HCT116 (cell line): ENCODE data around the gene RNF227. TPM values are rescaled to one million over a fixed set of nuclear protein-coding genes. Genes with fewer than 3 reads are reported as not detected.

Experiments
- ATAC-seq: fragments of 200-7000 bp; cut with Tn5 transposase; 2 replicates; pipeline ENCODE4 v1.9.1; 2020; ENCODE audit warnings: mild to moderate bottlenecking, moderate library complexity
- BruUV-seq: library from RNA; stranded (reverse); fragments of 400-500 nt; replicated peaks from 2 replicates; lab custom pipeline; 2021; lab: Mats Ljungman, UMichigan
- CTCF ChIA-PET: fragments of 300-600 bp; sonication (Branson Sonifier 250); formaldehyde crosslinking; loops from one replicate; lab custom pipeline; 2021; ENCODE audit warnings: antibody characterized with exemption; lab: Charles Lee
- POLR2A ChIA-PET: fragments of 300-600, 350-600 bp; sonication (Branson Sonifier 250); formaldehyde crosslinking; loops from one replicate; lab custom pipeline; 2021; ENCODE audit warnings: antibody characterized with exemption; lab: Charles Lee
- RAD21 ChIA-PET, 2 experiments: fragments of 300-600 bp; sonication (Branson Sonifier 250); formaldehyde crosslinking; loops; one replicate each; lab custom pipeline; 2023; ENCODE audit warnings: low total read pairs in 2 of 2; ENCODE audit not compliant: uncharacterized antibody in 2 of 2, unreplicated experiment in 2 of 2, low non-redundant PET in 1 of 2; lab: Charles Lee
- DNase-seq: peaks from one replicate; pipeline ENCODE4 v3.0.0-alpha.2; 2010; ENCODE audit warnings: low read depth, low spot score
- H2AFZ ChIP-seq: fragments of 200-600 bp; shearing (Covaris generic), sonication (generic); 2 replicates; pipeline ENCODE4 v1.6.1; 2017; ENCODE audit warnings: low read depth, mixed run types, mixed read lengths, antibody characterized with exemption, low read length; ENCODE audit not compliant: poor library complexity, severe bottlenecking
- H3K27ac ChIP-seq: 2 replicates; pipeline ENCODE4 v1.5.1; 2012; ENCODE audit warnings: low read depth, low read length
- H3K27me3 ChIP-seq: fragments of 200-600 bp; sonication (generic); 2 replicates; pipeline ENCODE4 v1.6.1; 2016; ENCODE audit warnings: mixed run types, low read length, mixed read lengths; ENCODE audit not compliant: insufficient read depth
- H3K36me3 ChIP-seq, 2 experiments: fragments of 200-500 bp in 1 of 2; fragments of 200-600 bp in 1 of 2; sonication (Bioruptor generic) in 1 of 2; sonication (generic) in 1 of 2; 2 replicates each; pipeline versions ENCODE4 v1.5.1 to v1.6.1; 2014 to 2016; ENCODE audit warnings: low read length in 2 of 2, inconsistent platforms in 1 of 2, mixed read lengths in 1 of 2, mixed run types in 1 of 2; ENCODE audit not compliant: insufficient read depth in 2 of 2, control insufficient read depth in 1 of 2
- H3K4me1 ChIP-seq, 2 experiments: fragments of 200-600 bp in 1 of 2; sonication (generic) in 1 of 2; 2 replicates each; pipeline versions ENCODE4 v1.5.1 to v1.6.1; 2012 to 2017; ENCODE audit warnings: low read length in 2 of 2, inconsistent platforms in 1 of 2, mild to moderate bottlenecking in 1 of 2, mixed read lengths in 1 of 2, mixed run types in 1 of 2, moderate library complexity in 1 of 2; ENCODE audit not compliant: insufficient read depth in 2 of 2, control insufficient read depth in 1 of 2
- H3K4me2 ChIP-seq: fragments of 200-600 bp; sonication (generic); 2 replicates; pipeline ENCODE4 v1.6.1; 2017; ENCODE audit warnings: mixed run types, low read length, mixed read lengths
- H3K4me3 ChIP-seq, 2 experiments: fragments of 200-600 bp in 1 of 2; sonication (generic) in 1 of 2; replicated peaks in 1 of 2; 2 replicates each; pipeline ENCODE4 v1.5.1; 2011 to 2016; ENCODE audit warnings: low read length in 2 of 2, control low read depth in 1 of 2, low read depth in 1 of 2, mild to moderate bottlenecking in 1 of 2, mixed read lengths in 1 of 2, mixed run types in 1 of 2
- H3K79me2 ChIP-seq: fragments of 200-600 bp; sonication (generic); 2 replicates; pipeline ENCODE4 v1.6.1; 2017; ENCODE audit warnings: mild to moderate bottlenecking, mixed run types, low read length, moderate library complexity, mixed read lengths; ENCODE audit not compliant: insufficient read depth
- H3K9ac ChIP-seq: fragments of 200-600 bp; sonication (generic); 2 replicates; pipeline ENCODE4 v1.6.1; 2016; ENCODE audit warnings: low read length, mixed read lengths
- H3K9me2 ChIP-seq: fragments of 200-600 bp; sonication (generic), shearing (Covaris generic); 2 replicates; pipeline ENCODE4 v1.6.1; 2017; ENCODE audit warnings: mixed run types, mild to moderate bottlenecking, moderate library complexity; ENCODE audit not compliant: insufficient read depth
- H3K9me3 ChIP-seq, 2 experiments: fragments of 200-500 bp in 1 of 2; fragments of 200-600 bp in 1 of 2; sonication (Bioruptor generic) in 1 of 2; sonication (generic) in 1 of 2; 2 replicates each; pipeline ENCODE4 v1.6.1; 2014 to 2017; ENCODE audit warnings: low read length in 2 of 2, mixed read lengths in 2 of 2, inconsistent platforms in 1 of 2, low read depth in 1 of 2, mild to moderate bottlenecking in 1 of 2, mixed run types in 1 of 2, moderate library complexity in 1 of 2; ENCODE audit not compliant: control insufficient read depth in 1 of 2, insufficient read depth in 1 of 2
- H4K20me1 ChIP-seq: fragments of 200-600 bp; sonication (generic), shearing (Covaris generic); 2 replicates; pipeline ENCODE4 v1.6.1; 2017; ENCODE audit warnings: mixed run types, mild to moderate bottlenecking, moderate library complexity; ENCODE audit not compliant: insufficient read depth
- SP1 ChIP-seq: IDR thresholded peaks from 2 replicates; pipeline ENCODE4 v1.6.1; 2012; ENCODE audit warnings: low read depth
- ZBTB33 ChIP-seq: IDR thresholded peaks from 2 replicates; pipeline ENCODE4 v1.6.1; 2011; ENCODE audit warnings: mild to moderate bottlenecking, low read length, moderate library complexity; ENCODE audit not compliant: insufficient replicate concordance; ENCODE audit errors: extremely low read depth
- intact Hi-C: fragments of 100-400 bp; cut with micrococcal nuclease; formaldehyde crosslinking; loops from 2 replicates; pipeline ENCODE4 v1.10.0; 2022
- total RNA-seq: library from RNA; stranded (reverse); gene quantifications from one replicate; pipeline ENCODE4 v1.2.1, GENCODE V29; 2021; ENCODE audit not compliant: unreplicated experiment

The RNF227 gene
- total RNA-seq, 1 experiment from 2014 or later = 0.74 TPM

GRCh38 chr17:7940743-7941142 is 24.7 kb upstream of the RNF227 start:
- no peaks in the 10 kb centered on the region for H3K9me2 ChIP-seq
- ChIA-PET POLR2A (no interaction called here), CTCF (no interaction called here), RAD21 (no interaction called here)
- H3K27ac ChIP-seq = no peak overlapping the region
- H3K9me3 ChIP-seq = no peaks in the 10 kb centered on the region
- ATAC-seq = no peak
- intact Hi-C loops = no loop called here
- H2AFZ ChIP-seq = no peak overlapping the region
- no peak overlapping the region for H3K4me2 ChIP-seq
- H4K20me1 ChIP-seq = no peaks in the 10 kb centered on the region
- DNase-seq = no peak
- H3K36me3 ChIP-seq = peaks cover 52 to 57% of the 10 kb centered on the region in 2 experiments
- no peaks in the 10 kb centered on the region for H3K4me1 ChIP-seq
- TF ChIP-seq ZBTB33 = no peak
- H3K9ac ChIP-seq = no peak overlapping the region
- H3K79me2 ChIP-seq = no peaks in the 10 kb centered on the region
- no peaks in the 10 kb centered on the region for H3K27me3 ChIP-seq
- no peak overlapping the region for H3K4me3 ChIP-seq
- no TSS peak for BruUV-seq

- Histone ChIP-seq H3K79me2 (no peaks in the 10 kb centered on the region; the same call in 1 of the 2 replicates), H3K27me3 (no peaks in the 10 kb centered on the region), H3K27ac (no peak overlapping the region), H3K4me3 (no peak overlapping the region), H4K20me1 (no peaks in the 10 kb centered on the region), H3K9me3 (no peaks in the 10 kb centered on the region), H3K4me1 (no peaks in the 10 kb centered on the region), H3K4me2 (no peak overlapping the region), H3K36me3 (peaks cover 54 to 61% of the 10 kb centered on the region in 2 experiments), H2AFZ (no peak overlapping the region), H3K9ac (no peak overlapping the region), H3K9me2 (no peaks in the 10 kb centered on the region)
- ChIA-PET CTCF (no interaction called here), RAD21 (no interaction called here), POLR2A (no interaction called here)
- intact Hi-C loops = no loop called here
- DNase-seq (no peak), ATAC-seq (no peak)
- TF ChIP-seq SP1 = no peak
- no TSS peak for BruUV-seq
Measured at GRCh38 chr17:7940034-7940433, 23.9 kb upstream of the RNF227 start.
